GM12874 (cell line): Measurements from ENCODE around the gene MBOAT2.

Experiments
- TF ChIP-seq, protein P1 (sequence below): IDR thresholded peaks from 2 replicates; pipeline ENCODE4 v1.5.1; 2011; ENCODE audit warnings: low read depth, mild to moderate bottlenecking, control low read depth, low read length, moderate library complexity; ENCODE audit not compliant: insufficient read depth

Gene MBOAT2

DNA sequence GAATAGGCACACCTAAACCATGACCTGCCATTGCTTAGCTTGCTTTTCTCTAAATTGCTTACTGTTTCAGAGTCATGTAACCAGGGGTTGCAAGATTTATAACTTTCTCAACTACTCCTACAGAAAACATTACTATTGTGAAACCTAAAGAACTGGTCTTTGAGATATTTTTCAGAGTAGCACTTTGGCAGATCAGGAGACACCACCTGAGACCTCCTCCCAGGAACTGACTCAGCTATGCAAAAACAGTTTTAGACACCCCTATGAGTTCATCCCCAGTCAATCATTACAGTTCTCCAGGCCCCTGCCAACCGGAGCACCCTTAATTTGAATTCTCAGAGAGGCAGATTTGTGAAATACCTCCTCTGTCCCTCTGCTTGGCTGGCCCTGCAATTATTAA, 80.3 kb downstream of the MBOAT2 start:
- TF ChIP-seq, protein P1, sequence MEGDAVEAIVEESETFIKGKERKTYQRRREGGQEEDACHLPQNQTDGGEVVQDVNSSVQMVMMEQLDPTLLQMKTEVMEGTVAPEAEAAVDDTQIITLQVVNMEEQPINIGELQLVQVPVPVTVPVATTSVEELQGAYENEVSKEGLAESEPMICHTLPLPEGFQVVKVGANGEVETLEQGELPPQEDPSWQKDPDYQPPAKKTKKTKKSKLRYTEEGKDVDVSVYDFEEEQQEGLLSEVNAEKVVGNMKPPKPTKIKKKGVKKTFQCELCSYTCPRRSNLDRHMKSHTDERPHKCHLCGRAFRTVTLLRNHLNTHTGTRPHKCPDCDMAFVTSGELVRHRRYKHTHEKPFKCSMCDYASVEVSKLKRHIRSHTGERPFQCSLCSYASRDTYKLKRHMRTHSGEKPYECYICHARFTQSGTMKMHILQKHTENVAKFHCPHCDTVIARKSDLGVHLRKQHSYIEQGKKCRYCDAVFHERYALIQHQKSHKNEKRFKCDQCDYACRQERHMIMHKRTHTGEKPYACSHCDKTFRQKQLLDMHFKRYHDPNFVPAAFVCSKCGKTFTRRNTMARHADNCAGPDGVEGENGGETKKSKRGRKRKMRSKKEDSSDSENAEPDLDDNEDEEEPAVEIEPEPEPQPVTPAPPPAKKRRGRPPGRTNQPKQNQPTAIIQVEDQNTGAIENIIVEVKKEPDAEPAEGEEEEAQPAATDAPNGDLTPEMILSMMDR = no peak

DNA sequence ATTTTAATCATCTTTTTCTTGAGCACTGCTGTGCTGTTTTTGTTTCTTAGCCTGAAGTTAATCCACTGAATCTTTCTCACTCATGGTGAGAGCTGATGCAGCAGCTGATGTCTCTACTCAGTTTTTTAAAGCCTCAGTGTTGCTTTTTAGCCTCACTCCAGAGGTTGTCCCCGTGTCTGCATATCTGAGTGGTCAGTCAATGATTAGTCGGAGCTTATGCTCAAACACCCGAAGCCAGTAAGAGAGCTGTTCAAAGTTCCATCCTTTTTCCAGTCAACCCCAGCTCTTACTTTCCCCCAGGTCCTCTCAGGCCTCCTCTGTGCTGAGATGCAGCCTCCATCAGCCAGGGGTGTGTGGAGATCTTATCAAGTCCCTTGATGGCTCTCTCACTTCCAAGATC, 81.1 kb downstream of the MBOAT2 start:
- TF ChIP-seq, protein P1 = no peak

DNA sequence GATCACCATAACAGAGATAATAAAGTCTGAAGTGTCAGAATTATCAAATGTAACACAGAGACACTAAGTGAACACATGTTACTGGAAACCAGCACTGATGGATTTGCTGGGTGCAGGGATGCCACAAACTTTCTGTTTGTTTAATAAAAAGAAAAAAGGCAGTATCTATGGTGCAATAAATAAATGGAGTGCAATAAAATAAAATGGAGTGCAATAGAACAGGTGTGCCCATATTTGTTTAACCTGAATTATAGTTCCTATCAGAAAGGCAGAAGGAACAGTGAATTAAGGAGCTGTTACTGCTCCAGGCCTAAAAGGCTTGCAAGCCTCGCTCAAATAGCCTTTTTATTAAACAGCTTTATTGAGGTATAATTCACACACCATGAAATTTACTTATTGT, 85.1 kb downstream of the MBOAT2 start:
- TF ChIP-seq, protein P1 = no peak

DNA sequence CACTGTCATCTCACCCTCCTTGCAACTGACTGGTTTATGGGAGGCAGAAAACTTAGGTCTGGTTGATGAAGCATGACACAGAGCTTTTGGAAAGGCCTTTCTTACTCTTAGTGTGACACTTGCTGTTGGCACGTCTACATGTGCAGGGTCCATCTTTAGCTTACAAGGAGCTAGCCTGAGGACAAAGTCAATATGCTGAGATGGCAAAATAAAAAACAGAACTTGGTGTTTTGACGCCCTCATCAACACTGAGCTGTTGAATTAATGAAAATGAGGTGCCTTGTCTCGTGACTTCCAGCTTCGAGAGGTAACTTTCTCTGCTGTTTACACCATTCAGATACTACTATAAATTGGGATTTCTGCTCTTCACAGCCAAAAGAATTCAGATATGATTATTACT, 87.5 kb downstream of the MBOAT2 start:
- TF ChIP-seq, protein P1 = no peak

DNA sequence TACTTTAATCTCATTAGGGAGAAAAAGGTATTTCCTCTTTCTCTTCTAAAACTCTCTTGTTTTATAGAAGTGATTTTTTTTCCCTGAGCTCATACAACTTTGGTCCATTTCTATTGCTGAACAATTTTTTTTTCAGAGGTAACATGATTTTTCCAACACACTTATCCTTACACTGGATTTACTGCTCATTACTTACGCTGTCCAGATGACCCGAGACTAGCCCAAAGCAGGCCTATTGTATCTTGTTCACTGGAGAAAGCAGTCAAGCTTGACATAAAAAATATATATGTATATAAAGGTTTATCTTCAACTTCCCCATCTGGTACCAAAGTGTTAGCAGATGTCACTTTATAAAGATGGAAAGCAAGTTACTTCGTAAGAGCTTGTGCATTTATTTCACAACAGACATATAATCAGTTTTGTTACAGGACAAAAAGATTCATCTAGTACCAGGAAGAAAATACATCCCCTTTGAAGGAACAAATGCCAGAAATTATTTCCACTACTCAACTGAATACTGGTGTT, 95.7 kb downstream of the MBOAT2 start:
- TF ChIP-seq, protein P1 = no peak

DNA sequence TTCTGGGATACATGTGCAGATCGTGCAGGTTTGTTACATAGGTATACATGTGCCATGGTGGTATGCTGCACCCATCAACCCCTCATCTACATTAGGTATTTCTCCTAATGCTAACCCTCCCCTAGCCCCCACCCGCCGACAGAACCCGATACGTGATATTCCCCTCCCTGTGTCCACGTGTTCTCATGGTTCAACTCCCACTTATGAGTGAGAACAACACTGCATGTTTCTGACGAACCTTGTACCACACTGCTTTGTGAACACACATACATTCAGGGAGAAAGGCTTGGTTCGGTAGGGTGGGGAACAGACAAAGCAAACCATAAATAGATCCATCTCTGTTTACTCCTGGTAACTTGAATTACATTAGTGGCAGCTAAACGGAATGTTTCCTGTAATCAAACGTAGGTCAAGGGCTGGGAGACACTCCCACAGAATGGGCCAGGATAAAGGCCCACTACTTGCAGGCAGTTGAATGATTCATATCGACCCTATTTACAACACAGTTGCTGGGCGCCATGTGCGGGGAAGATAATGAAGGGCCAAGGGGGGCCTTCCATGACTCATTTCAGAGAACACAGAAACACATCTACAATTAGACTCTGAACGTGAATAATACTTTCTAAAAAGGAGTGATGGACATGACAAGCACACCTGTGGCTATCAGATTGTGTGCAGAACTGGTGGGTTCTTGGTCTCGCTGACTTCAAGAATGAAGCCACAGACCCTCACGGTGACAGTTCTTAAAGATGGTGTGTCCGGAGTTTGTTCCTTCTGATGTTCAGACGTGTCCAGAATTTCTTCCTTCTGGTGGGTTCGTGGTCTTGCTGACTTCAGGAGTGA, 109.3 kb downstream of the MBOAT2 start:
- TF ChIP-seq, protein P1 = no peak

DNA sequence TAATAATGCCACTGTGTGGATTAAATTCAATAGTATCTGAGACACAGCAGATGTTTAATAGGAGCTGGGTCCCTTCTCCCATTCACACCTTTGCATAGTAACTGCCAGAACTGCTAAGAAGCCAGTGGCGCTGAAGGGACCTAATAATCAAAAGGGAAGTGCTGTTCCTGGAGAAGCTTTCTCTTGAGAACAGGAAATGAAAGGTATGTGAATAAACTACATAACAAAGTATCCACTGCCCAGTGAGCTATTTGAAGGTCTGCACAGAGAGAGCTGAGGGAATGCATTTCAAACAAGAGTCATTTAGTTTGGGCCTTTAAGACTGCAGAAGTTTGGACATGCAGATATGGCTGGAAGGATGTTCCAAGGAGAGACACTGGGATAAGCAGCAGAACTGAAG, 110.0 kb downstream of the MBOAT2 start:
- TF ChIP-seq, protein P1 = no peak
